ENCODE measurements around the gene DCUN1D4. TPM values are rescaled to one million over a fixed set of nuclear protein-coding genes. Genes with fewer than 3 reads are reported as not detected.

Gene DCUN1D4
- total and polyA plus RNA-seq, 2 experiments from 2014 or later, result 18.0 to 28.2 TPM

DNA sequence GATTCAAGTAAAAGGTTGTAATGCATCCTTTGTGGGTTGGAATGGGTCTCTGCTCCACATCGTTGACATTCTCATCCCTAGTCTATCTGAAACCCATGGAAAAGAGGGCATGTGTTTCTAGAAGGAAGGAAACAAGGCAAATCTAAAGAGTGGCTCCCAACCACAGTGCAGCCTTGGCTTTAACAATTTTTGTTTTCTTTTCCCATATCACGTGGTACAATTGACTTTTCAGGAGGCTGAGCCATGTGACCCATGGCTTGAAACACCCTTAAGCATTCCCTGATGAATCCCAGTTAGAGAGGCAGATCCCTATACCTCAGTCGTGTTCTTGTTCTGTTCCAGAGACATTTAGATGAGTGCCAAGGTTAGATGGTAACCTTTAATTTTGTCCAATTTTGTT lies 12.8 kb downstream of the DCUN1D4 start:
- no peak overlapping the region for H3K27ac ChIP-seq
- no peak for DNase-seq (ENCODE audit: low read depth in 1 of 2, low spot score in 1 of 2)
- TF ChIP-seq CTCF (IDR thresholded peaks at IDR 0.05; ENCODE audit: low read depth, low read length), result no peak
- no peaks in the 10 kb centered on the region for H3K27me3 ChIP-seq
- peaks cover 4% of the 10 kb centered on the region for H3K4me1 ChIP-seq (ENCODE audit: low read depth)
- no peaks in the 10 kb centered on the region for H3K9me3 ChIP-seq (ENCODE audit: low read depth)
- no peak overlapping the region for H3K4me3 ChIP-seq
- no peaks in the 10 kb centered on the region for H3K36me3 ChIP-seq

DNA sequence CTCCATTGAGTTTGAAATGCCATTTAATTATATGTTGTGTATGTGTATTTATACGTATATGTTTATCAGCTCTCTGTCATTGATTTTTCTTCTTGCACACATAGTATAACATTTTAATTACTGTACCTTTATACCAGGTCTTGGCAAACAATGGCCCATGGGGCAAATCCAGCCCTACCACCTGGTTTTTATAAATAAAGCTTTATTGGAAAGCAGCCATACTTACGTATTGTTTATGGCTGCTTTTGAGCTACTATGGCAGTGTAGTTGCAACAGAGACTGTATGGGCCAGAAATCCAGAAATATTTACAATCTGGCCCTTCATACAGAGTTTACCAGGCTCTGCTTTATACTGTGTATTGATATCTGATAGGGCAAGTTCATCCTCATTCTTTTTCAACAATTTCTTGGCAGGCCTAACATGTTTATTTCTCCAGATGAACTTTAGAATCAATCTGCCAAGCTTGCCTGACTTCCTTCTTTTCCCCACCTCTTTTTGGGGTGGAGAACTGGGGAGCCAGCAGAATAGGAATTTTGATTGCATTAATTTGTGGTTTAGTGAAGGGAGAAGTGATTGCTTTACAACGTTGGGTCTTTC lies 15.8 kb downstream of the DCUN1D4 start:
- H3K27me3 ChIP-seq, result no peaks in the 10 kb centered on the region
- H3K9me3 ChIP-seq (ENCODE audit: low read depth), result no peaks in the 10 kb centered on the region
- no peak for TF ChIP-seq CTCF (IDR thresholded peaks at IDR 0.05; ENCODE audit: low read depth, low read length)
- no peak overlapping the region for H3K4me3 ChIP-seq
- DNase-seq (ENCODE audit: low read depth in 1 of 2, low spot score in 1 of 2), result no peak
- peaks cover 4% of the 10 kb centered on the region for H3K36me3 ChIP-seq
- no peak overlapping the region for H3K27ac ChIP-seq
- H3K4me1 ChIP-seq (ENCODE audit: low read depth), result no peaks in the 10 kb centered on the region

DNA sequence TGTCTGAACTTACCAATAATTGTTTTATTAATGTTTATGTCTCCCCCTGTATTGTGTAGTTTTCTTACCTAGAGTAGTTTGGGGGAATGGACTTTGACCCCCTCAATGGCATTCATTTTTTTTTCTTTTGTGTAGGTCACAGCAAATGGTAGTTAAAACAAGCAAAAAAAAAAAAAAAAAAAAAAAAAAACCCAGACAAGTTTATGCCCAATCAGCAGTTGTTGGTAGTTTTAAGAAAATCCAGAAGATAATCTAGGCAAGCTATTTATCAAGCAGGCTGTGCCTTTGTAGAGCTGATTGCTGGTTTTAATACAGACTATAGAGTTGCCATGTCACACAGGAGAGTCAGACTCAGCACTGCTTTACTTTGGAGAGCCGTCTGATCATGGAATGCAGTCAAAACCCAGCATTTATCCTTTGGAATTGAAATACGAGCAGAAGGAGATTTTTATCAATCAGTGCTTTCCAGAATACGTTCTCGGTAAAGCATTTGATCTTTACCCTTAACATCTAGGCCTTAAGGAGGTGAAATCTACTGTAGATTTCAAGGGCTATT lies 16.6 kb downstream of the DCUN1D4 start:
- no peak overlapping the region for H3K27ac ChIP-seq
- H3K4me1 ChIP-seq (ENCODE audit: low read depth), result no peaks in the 10 kb centered on the region
- H3K27me3 ChIP-seq, result no peaks in the 10 kb centered on the region
- no peak for DNase-seq (ENCODE audit: low read depth in 1 of 2, low spot score in 1 of 2)
- TF ChIP-seq CTCF (IDR thresholded peaks at IDR 0.05; ENCODE audit: low read depth, low read length), result no peak
- peaks cover 12% of the 10 kb centered on the region for H3K36me3 ChIP-seq
- H3K4me3 ChIP-seq, result no peak overlapping the region
- H3K9me3 ChIP-seq (ENCODE audit: low read depth), result no peaks in the 10 kb centered on the region

- peaks cover 32% of the 10 kb centered on the region for H3K36me3 ChIP-seq
- no peak overlapping the region for H3K4me3 ChIP-seq
- TF ChIP-seq CTCF (IDR thresholded peaks at IDR 0.05; ENCODE audit: low read depth, low read length), result no peak
- H3K9me3 ChIP-seq (ENCODE audit: low read depth), result no peaks in the 10 kb centered on the region
- no peak overlapping the region for H3K27ac ChIP-seq
- DNase-seq (ENCODE audit: low read depth in 1 of 2, low spot score in 1 of 2), result no peak
- no peaks in the 10 kb centered on the region for H3K4me1 ChIP-seq (ENCODE audit: low read depth)
- H3K27me3 ChIP-seq, result no peaks in the 10 kb centered on the region
Measured at GRCh38 chr4:51862199-51862598, 19.2 kb downstream of the DCUN1D4 start.

DNA sequence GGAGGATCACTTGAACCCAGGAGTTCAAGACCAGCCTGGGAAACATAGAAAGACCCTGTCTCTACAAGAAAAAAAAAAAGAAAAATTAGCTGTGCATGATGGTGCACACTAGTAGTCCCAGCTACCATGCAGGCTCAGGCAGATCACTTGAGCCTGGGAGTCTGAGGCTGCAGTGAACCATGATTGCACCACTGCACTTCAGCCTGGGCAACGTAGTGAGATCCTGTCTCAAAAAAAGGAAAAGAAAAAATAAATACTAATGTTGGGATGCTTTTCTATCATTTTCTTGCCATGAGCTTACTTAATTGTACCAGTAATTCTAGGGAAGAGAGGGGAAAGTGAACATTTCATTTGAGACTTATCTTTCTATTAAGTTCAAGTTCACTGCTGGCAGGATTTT lies 19.8 kb downstream of the DCUN1D4 start:
- H3K27me3 ChIP-seq, result no peaks in the 10 kb centered on the region
- no peak overlapping the region for H3K4me3 ChIP-seq
- no peaks in the 10 kb centered on the region for H3K9me3 ChIP-seq (ENCODE audit: low read depth)
- no peak for TF ChIP-seq CTCF (IDR thresholded peaks at IDR 0.05; ENCODE audit: low read depth, low read length)
- H3K4me1 ChIP-seq (ENCODE audit: low read depth), result no peaks in the 10 kb centered on the region
- peaks cover 37% of the 10 kb centered on the region for H3K36me3 ChIP-seq
- H3K27ac ChIP-seq, result no peak overlapping the region
- no peak for DNase-seq (ENCODE audit: low read depth in 1 of 2, low spot score in 1 of 2)
